ENCODE measurements around the gene MTSS2. TPM values are rescaled to one million over a fixed set of nuclear protein-coding genes. Genes with fewer than 3 reads are reported as not detected.

Gene MTSS2
- total and polyA plus RNA-seq, 2 of the 8 experiments (the other 6 are each of a cell fraction or from before 2014, with no cell fraction given), result 23.3 to 36.7 TPM

DNA sequence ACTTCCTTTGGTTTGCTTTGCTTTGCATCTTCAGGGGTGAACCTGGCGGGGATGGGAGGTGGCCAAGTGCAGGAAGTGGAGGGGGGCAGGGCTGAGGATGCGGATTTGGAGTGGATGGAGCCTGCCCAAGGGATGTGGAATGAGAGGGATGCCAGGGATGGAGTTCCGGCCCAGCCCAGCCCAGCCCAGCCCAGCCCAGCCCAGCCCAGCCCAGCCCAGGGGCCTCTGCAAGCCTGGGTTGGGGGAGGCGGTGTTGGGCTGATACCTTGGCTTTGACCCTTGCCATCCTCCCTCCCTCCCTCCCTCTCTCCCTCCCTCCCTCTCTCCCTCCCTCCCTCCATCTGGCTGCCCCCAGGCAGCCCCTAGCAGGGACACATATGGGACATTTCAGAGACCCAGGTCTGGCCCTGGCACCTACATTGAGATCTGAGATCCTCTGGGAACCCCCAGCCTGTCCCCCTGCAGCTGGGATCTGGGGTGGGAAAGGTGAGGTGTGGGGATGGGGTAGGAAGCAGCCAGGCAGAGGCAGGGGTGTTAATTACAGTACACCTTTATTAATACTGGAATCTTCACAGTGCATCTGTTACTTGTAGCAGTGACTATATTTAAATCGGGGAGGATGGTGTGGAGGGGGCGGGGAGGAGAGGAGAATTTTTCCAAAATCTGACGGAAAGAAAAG, 25.0 kb downstream of the MTSS2 start:
- no peaks in the 10 kb centered on the region for H3K79me2 ChIP-seq (ENCODE audit: control insufficient read depth in 1 of 2, insufficient read depth in 2 of 2, low read length in 2 of 2)
- POLR2A ChIA-PET (ENCODE audit: partially characterized antibody), result interaction anchor here (1.6 to 3.2 kb wide), 3 partner anchors 12 to 81 kb away, joined by 6 to 9 read pairs (median 7); no protein-coding TSS in a partner anchor
- no peak overlapping the region for H3K56ac ChIP-seq (replicated peaks; ENCODE audit: insufficient read length, low read depth, low read length)
- H3K23me2 ChIP-seq (ENCODE audit: low read depth, low read length), result no peaks in the 10 kb centered on the region
- H2BK120ac ChIP-seq (replicated peaks; ENCODE audit: low read depth, low read length), result no peak overlapping the region
- no peak overlapping the region for H3K27ac ChIP-seq (ENCODE audit: low read depth, low read length)
- H3K27me3 ChIP-seq (replicated peaks in 1 of 4; ENCODE audit: control insufficient read depth in 3 of 4, extremely low read depth in 1 of 4, insufficient read depth in 3 of 4, low read length in 3 of 4), result no peaks in the 10 kb centered on the region
- FAIRE-seq (no peak), DNase-seq (ENCODE audit: low read depth in 1 of 2, low spot score in 2 of 2) (no peak)
- CTCF ChIA-PET (ENCODE audit: partially characterized antibody), result interaction anchor here (0.7 to 4.4 kb wide), 4 partner anchors 77 to 119 kb away, joined by 3 to 36 read pairs (median 4); no protein-coding TSS in a partner anchor
- no peak overlapping the region for H3K18ac ChIP-seq (ENCODE audit: extremely low read depth, low read length)
- WGBS, 2 experiments (ENCODE audit: extremely low coverage in 1 of 2, insufficient coverage in 1 of 2, insufficient read length in 1 of 2, insufficient replicate concordance in 2 of 2, low coverage in 1 of 2, low lambda C conversion rate in 2 of 2, missing lambda C conversion rate in 1 of 2), result 66% methylated on average over 6 of the region's 7 CpGs; no CpG with 5 or more reads in 1 of the 2 experiments
- H3K9me3 ChIP-seq (ENCODE audit: insufficient read depth in 2 of 2, low read depth in 1 of 2, low read length in 1 of 2), result no peaks in the 10 kb centered on the region
- no peak overlapping the region for H4K91ac ChIP-seq (replicated peaks; ENCODE audit: insufficient read length, low read length)
- H3K9ac ChIP-seq (replicated peaks in 1 of 4; ENCODE audit: extremely low read depth in 1 of 4, low read depth in 3 of 4, low read length in 3 of 4), result no peak overlapping the region; a peak in 1 of 7 replicates
- no peak overlapping the region for H2BK12ac ChIP-seq (ENCODE audit: low read depth, low read length)
- H3K4me2 ChIP-seq (ENCODE audit: insufficient read depth in 1 of 2, low read depth in 2 of 2, low read length in 2 of 2), result peak overlapping the region in 1 of 2 experiments; percentile 7; a peak in 1 of 4 replicates
- peak overlapping the region; percentile 52; the same call in 1 of the 2 replicates for H2BK5ac ChIP-seq (ENCODE audit: low read depth, low read length)
- no peak overlapping the region for H3K23ac ChIP-seq (ENCODE audit: insufficient read length)
- H2BK20ac ChIP-seq (ENCODE audit: low read length), result no peak overlapping the region
- no peak overlapping the region for H2BK15ac ChIP-seq (ENCODE audit: low read length)
- no peak overlapping the region for H3K4ac ChIP-seq (replicated peaks; ENCODE audit: insufficient read length, low read depth, low read length)
- H3K4me3 ChIP-seq (ENCODE audit: extremely low read depth in 1 of 4, insufficient read depth in 2 of 4, low read depth in 3 of 4, low read length in 4 of 4), result no peak overlapping the region
- peaks cover 0 to 14% (median 7%) of the 10 kb centered on the region in 4 experiments; a peak in 6 of 7 replicates for H3K4me1 ChIP-seq (replicated peaks in 1 of 4; ENCODE audit: control insufficient read depth in 3 of 4, insufficient read depth in 4 of 4, low read length in 3 of 4)
- no peaks in the 10 kb centered on the region for H3K79me1 ChIP-seq (ENCODE audit: low read depth, low read length)
- peaks cover 0 to 13% (median 0%) of the 10 kb centered on the region in 4 experiments; a peak in 4 of 8 replicates for H3K36me3 ChIP-seq (ENCODE audit: control insufficient read depth in 2 of 4, insufficient read depth in 4 of 4, low read length in 3 of 4)
- H2AK5ac ChIP-seq (ENCODE audit: low read depth, low read length), result no peak overlapping the region
- no peak overlapping the region for H4K5ac ChIP-seq (ENCODE audit: insufficient read length, low read depth, low read length)
- H3K14ac ChIP-seq (ENCODE audit: insufficient read length), result no peak overlapping the region
- H4K20me1 ChIP-seq (replicated peaks in 1 of 2; ENCODE audit: control insufficient read depth in 1 of 2, insufficient read depth in 2 of 2, low read length in 2 of 2), result peaks cover 0 to 3% of the 10 kb centered on the region in 2 experiments
- H2AFZ ChIP-seq (ENCODE audit: low read length), result no peak overlapping the region
- no peak overlapping the region; the same call in 1 of the 2 replicates for H4K8ac ChIP-seq (ENCODE audit: extremely low read depth, insufficient read depth, low read length)
- TF ChIP-seq, protein P1, sequence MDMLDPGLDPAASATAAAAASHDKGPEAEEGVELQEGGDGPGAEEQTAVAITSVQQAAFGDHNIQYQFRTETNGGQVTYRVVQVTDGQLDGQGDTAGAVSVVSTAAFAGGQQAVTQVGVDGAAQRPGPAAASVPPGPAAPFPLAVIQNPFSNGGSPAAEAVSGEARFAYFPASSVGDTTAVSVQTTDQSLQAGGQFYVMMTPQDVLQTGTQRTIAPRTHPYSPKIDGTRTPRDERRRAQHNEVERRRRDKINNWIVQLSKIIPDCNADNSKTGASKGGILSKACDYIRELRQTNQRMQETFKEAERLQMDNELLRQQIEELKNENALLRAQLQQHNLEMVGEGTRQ (IDR thresholded peaks at IDR 0.05; ENCODE audit: low read length), result no peak

Measured in H1 (cell line).